ENCODE results near the gene L3MBTL1.
A peak's percentile ranks its signal among the peaks of the same experiment; 100 is the strongest.

The L3MBTL1 gene

GRCh38 chr20:43506238-43506637 is 1.3 kb upstream of the L3MBTL1 start:
- DNase-seq (ENCODE audit: low read depth, low spot score), result no peak

- DNase-seq (ENCODE audit: low read depth, low spot score), result peak; percentile 11
These were observed 609 bp downstream of the L3MBTL1 start for GRCh38 chr20:43508106-43508505.

GRCh38 chr20:43508604-43509040 is 1.1 kb downstream of the L3MBTL1 start:
- no peak for DNase-seq (ENCODE audit: low read depth, low spot score)

- DNase-seq (ENCODE audit: low read depth, low spot score), result no peak
These were observed 4.4 kb downstream of the L3MBTL1 start for GRCh38 chr20:43511879-43512278.

- DNase-seq (ENCODE audit: low read depth, low spot score), result no peak
These were observed 6.0 kb downstream of the L3MBTL1 start for GRCh38 chr20:43513372-43513930.

GRCh38 chr20:43513931-43514647 is 6.6 kb downstream of the L3MBTL1 start:
- DNase-seq (ENCODE audit: low read depth, low spot score), result peak; percentile 98

GRCh38 chr20:43514648-43514999 is 7.1 kb downstream of the L3MBTL1 start:
- peak; percentile 43 for DNase-seq (ENCODE audit: low read depth, low spot score)

- DNase-seq (ENCODE audit: low read depth, low spot score), result no peak
These were observed 8.1 kb downstream of the L3MBTL1 start for GRCh38 chr20:43515628-43516027.

- no peak for DNase-seq (ENCODE audit: low read depth, low spot score)
These were observed 8.8 kb downstream of the L3MBTL1 start for GRCh38 chr20:43516251-43516824.

GRCh38 chr20:43520074-43520630 is 12.7 kb downstream of the L3MBTL1 start:
- DNase-seq (ENCODE audit: low read depth, low spot score), result no peak

GRCh38 chr20:43525021-43525420 is 17.5 kb downstream of the L3MBTL1 start:
- no peak for DNase-seq (ENCODE audit: low read depth, low spot score)

- DNase-seq (ENCODE audit: low read depth, low spot score), result no peak
These were observed 20.9 kb downstream of the L3MBTL1 start for GRCh38 chr20:43528258-43528875.

GRCh38 chr20:43529051-43529450 is 21.6 kb downstream of the L3MBTL1 start:
- DNase-seq (ENCODE audit: low read depth, low spot score), result no peak

GRCh38 chr20:43529457-43530153 is 22.1 kb downstream of the L3MBTL1 start:
- DNase-seq (ENCODE audit: low read depth, low spot score), result no peak

GRCh38 chr20:43530321-43531090 is 23.0 kb downstream of the L3MBTL1 start:
- DNase-seq (ENCODE audit: low read depth, low spot score), result no peak

GRCh38 chr20:43531091-43531443 is 23.6 kb downstream of the L3MBTL1 start:
- DNase-seq (ENCODE audit: low read depth, low spot score), result no peak

GRCh38 chr20:43532416-43533055 is 25.0 kb downstream of the L3MBTL1 start:
- DNase-seq (ENCODE audit: low read depth, low spot score), result no peak

- no peak for DNase-seq (ENCODE audit: low read depth, low spot score)
These were observed 25.6 kb downstream of the L3MBTL1 start for GRCh38 chr20:43533060-43533459.

GRCh38 chr20:43534016-43534415 is 26.5 kb downstream of the L3MBTL1 start:
- no peak for DNase-seq (ENCODE audit: low read depth, low spot score)

- DNase-seq (ENCODE audit: low read depth, low spot score), result no peak
These were observed 27.4 kb downstream of the L3MBTL1 start for GRCh38 chr20:43534791-43535350.
